Central memory CD8-positive, alpha-beta T cell (primary cell): ENCODE results near the gene ITGA3.
A peak's percentile ranks its signal among the peaks of the same experiment; 100 is the strongest.
"Not testable (repeated sequence)": the region's sequence is repeated elsewhere in the genome, so short reads cannot be mapped to it uniquely, and the experiment has no call there.

Source experiments
- ATAC-seq: fragments of 150-1000 bp; cut with Tn5 transposase; replicated peaks from 2 replicates; pipeline ENCODE4 v1.10.0; 2022; ENCODE audit warnings: mild to moderate bottlenecking, moderate FRiP score, moderate number of reproducible peaks; ENCODE audit not compliant: poor library complexity, severe bottlenecking; ENCODE audit errors: extremely low read depth
- DNase-seq, 2 donors: peaks; one replicate each; pipeline ENCODE4 v3.0.0; 2021; ENCODE audit warnings: low spot score in 2 of 2
- H3K27ac Mint-ChIP-seq: one replicate; pipeline ENCODE4 v1.8.0; 2022; ENCODE audit warnings: low read depth, mild to moderate bottlenecking, moderate library complexity, mixed read lengths
- H3K27me3 Mint-ChIP-seq: one replicate; pipeline ENCODE4 v1.8.0; 2022; ENCODE audit warnings: mixed read lengths
- H3K36me3 Mint-ChIP-seq: one replicate; pipeline ENCODE4 v1.8.0; 2022; ENCODE audit warnings: mild to moderate bottlenecking, moderate library complexity, mixed read lengths; ENCODE audit not compliant: insufficient read depth
- H3K4me1 Mint-ChIP-seq: one replicate; pipeline ENCODE4 v1.8.0; 2022; ENCODE audit warnings: mixed read lengths
- H3K4me3 Mint-ChIP-seq: one replicate; pipeline ENCODE4 v1.8.0; 2022; ENCODE audit warnings: mild to moderate bottlenecking, moderate library complexity, mixed read lengths
- H3K9me3 Mint-ChIP-seq: one replicate; pipeline ENCODE4 v1.8.0; 2022; ENCODE audit warnings: mixed read lengths

Gene ITGA3

GRCh38 chr17:50059759-50060273 lies 3.9 kb downstream of the ITGA3 start:
- H3K9me3 Mint-ChIP-seq: no peaks in the 10 kb centered on the region
- H3K27ac Mint-ChIP-seq: no peak overlapping the region
- no peak overlapping the region for H3K4me3 Mint-ChIP-seq
- no peak for ATAC-seq
- H3K36me3 Mint-ChIP-seq: no peaks in the 10 kb centered on the region
- no peaks in the 10 kb centered on the region for H3K27me3 Mint-ChIP-seq
- DNase-seq: no peak
- peaks cover 17% of the 10 kb centered on the region for H3K4me1 Mint-ChIP-seq

GRCh38 chr17:50060951-50061712 lies 5.2 kb downstream of the ITGA3 start:
- DNase-seq (no peak), ATAC-seq (no peak)
- H3K27me3 Mint-ChIP-seq: no peaks in the 10 kb centered on the region
- peaks cover 12% of the 10 kb centered on the region for H3K4me1 Mint-ChIP-seq
- H3K27ac Mint-ChIP-seq: no peak overlapping the region
- no peak overlapping the region for H3K4me3 Mint-ChIP-seq
- H3K36me3 Mint-ChIP-seq: peaks cover 1% of the 10 kb centered on the region
- H3K9me3 Mint-ChIP-seq: no peaks in the 10 kb centered on the region

- H3K4me1 Mint-ChIP-seq: peaks cover 12% of the 10 kb centered on the region
- not testable (repeated sequence) for ATAC-seq
Observed at GRCh38 chr17:50061713-50062045, 5.8 kb downstream of the ITGA3 start.

GRCh38 chr17:50062293-50063243 lies 6.7 kb downstream of the ITGA3 start:
- Mint-ChIP-seq H3K4me3 (no peak overlapping the region), H3K27ac (no peak overlapping the region), H3K9me3 (no peaks in the 10 kb centered on the region), H3K36me3 (peaks cover 3% of the 10 kb centered on the region), H3K27me3 (no peaks in the 10 kb centered on the region), H3K4me1 (peaks cover 10% of the 10 kb centered on the region)
- ATAC-seq: no peak
- DNase-seq: no peak

More at GRCh38 chr17:50061713-50062045, 5.8 kb downstream of the ITGA3 start:
- not testable (repeated sequence) for H3K9me3 Mint-ChIP-seq, H3K27ac Mint-ChIP-seq, H3K36me3 Mint-ChIP-seq, DNase-seq, H3K4me3 Mint-ChIP-seq, H3K27me3 Mint-ChIP-seq

- ATAC-seq (no peak), DNase-seq (no peak)
- no peak overlapping the region for H3K27ac Mint-ChIP-seq
- H3K4me1 Mint-ChIP-seq: peaks cover 5% of the 10 kb centered on the region
- H3K4me3 Mint-ChIP-seq: no peak overlapping the region
- no peaks in the 10 kb centered on the region for H3K9me3 Mint-ChIP-seq
- H3K36me3 Mint-ChIP-seq: peaks cover 3% of the 10 kb centered on the region
- H3K27me3 Mint-ChIP-seq: no peaks in the 10 kb centered on the region
Observed at GRCh38 chr17:50063561-50064252, 7.8 kb downstream of the ITGA3 start.

- Mint-ChIP-seq H3K36me3 (peaks cover 3% of the 10 kb centered on the region), H3K27ac (peak overlapping the region; percentile 23), H3K4me1 (peaks cover 5% of the 10 kb centered on the region), H3K27me3 (no peaks in the 10 kb centered on the region), H3K9me3 (no peaks in the 10 kb centered on the region), H3K4me3 (no peak overlapping the region)
- no peak for ATAC-seq
- no peak for DNase-seq
Observed at GRCh38 chr17:50064253-50065001, 8.5 kb downstream of the ITGA3 start.

- Mint-ChIP-seq H3K27me3 (no peaks in the 10 kb centered on the region), H3K4me1 (peaks cover 5% of the 10 kb centered on the region), H3K36me3 (peaks cover 3% of the 10 kb centered on the region), H3K4me3 (no peak overlapping the region), H3K9me3 (no peaks in the 10 kb centered on the region), H3K27ac (peak overlapping the region; percentile 23)
- ATAC-seq: no peak
- DNase-seq: no peak
Observed at GRCh38 chr17:50065056-50065455, 9.1 kb downstream of the ITGA3 start.

- Mint-ChIP-seq H3K4me3 (no peak overlapping the region), H3K27me3 (no peaks in the 10 kb centered on the region), H3K36me3 (peaks cover 3% of the 10 kb centered on the region), H3K4me1 (peaks cover 5% of the 10 kb centered on the region), H3K27ac (no peak overlapping the region), H3K9me3 (no peaks in the 10 kb centered on the region)
- DNase-seq (no peak), ATAC-seq (no peak)
Observed at GRCh38 chr17:50066995-50067394, 11.1 kb downstream of the ITGA3 start.

- ATAC-seq (no peak), DNase-seq (no peak)
- Mint-ChIP-seq H3K9me3 (no peaks in the 10 kb centered on the region), H3K27me3 (no peaks in the 10 kb centered on the region), H3K4me3 (no peak overlapping the region), H3K36me3 (peaks cover 3% of the 10 kb centered on the region), H3K4me1 (peaks cover 5% of the 10 kb centered on the region), H3K27ac (no peak overlapping the region)
Observed at GRCh38 chr17:50067996-50068395, 12.1 kb downstream of the ITGA3 start.

- H3K27me3 Mint-ChIP-seq: no peaks in the 10 kb centered on the region
- H3K9me3 Mint-ChIP-seq: no peaks in the 10 kb centered on the region
- no peaks in the 10 kb centered on the region for H3K4me1 Mint-ChIP-seq
- peaks cover 4% of the 10 kb centered on the region for H3K36me3 Mint-ChIP-seq
- no peak for ATAC-seq
- H3K4me3 Mint-ChIP-seq: no peak overlapping the region
- no peak overlapping the region for H3K27ac Mint-ChIP-seq
- DNase-seq: no peak
Observed at GRCh38 chr17:50070908-50071680, 15.2 kb downstream of the ITGA3 start.

- no peak overlapping the region for H3K27ac Mint-ChIP-seq
- DNase-seq: no peak
- ATAC-seq: no peak
Observed at GRCh38 chr17:50071692-50072091, 15.8 kb downstream of the ITGA3 start.

More at GRCh38 chr17:50071692-50072091, 15.8 kb downstream of the ITGA3 start:
- no peaks in the 10 kb centered on the region for H3K4me1 Mint-ChIP-seq
- peaks cover 2% of the 10 kb centered on the region for H3K36me3 Mint-ChIP-seq
- H3K27me3 Mint-ChIP-seq: no peaks in the 10 kb centered on the region
- H3K9me3 Mint-ChIP-seq: no peaks in the 10 kb centered on the region
- no peak overlapping the region for H3K4me3 Mint-ChIP-seq
